Hepatocyte (in vitro differentiated cells): ENCODE data around the gene MCAM. TPM values are rescaled to one million over a fixed set of nuclear protein-coding genes. Genes with fewer than 3 reads are reported as not detected.

Source experiments
- DNase-seq: peaks from one replicate; pipeline ENCODE4 v3.0.0-alpha.2; 2016; ENCODE audit warnings: low spot score
- H2AFZ ChIP-seq: fragments of 200-600 bp; sonication (generic); 2 replicates; pipeline ENCODE4 v1.6.0; 2016; ENCODE audit warnings: antibody characterized with exemption, mild to moderate bottlenecking
- H3K27ac ChIP-seq: fragments of 200-600 bp; sonication (generic); 2 replicates; pipeline ENCODE4 v1.5.1; 2016; ENCODE audit warnings: mild to moderate bottlenecking
- H3K27me3 ChIP-seq: fragments of 200-600 bp; sonication (generic); 2 replicates; pipeline ENCODE4 v1.6.1; 2016
- H3K36me3 ChIP-seq: fragments of 200-600 bp; sonication (generic); replicated peaks from 2 replicates; pipeline ENCODE4 v1.5.1; 2016; ENCODE audit warnings: low read depth; ENCODE audit not compliant: insufficient read depth
- H3K4me1 ChIP-seq: fragments of 200-600 bp; sonication (generic); 2 replicates; pipeline ENCODE4 v1.5.1; 2016; ENCODE audit warnings: mild to moderate bottlenecking, moderate library complexity; ENCODE audit not compliant: insufficient read depth
- H3K4me2 ChIP-seq: fragments of 200-600 bp; sonication (generic); 2 replicates; pipeline ENCODE4 v1.6.0; 2016
- H3K4me3 ChIP-seq: fragments of 200-600 bp; sonication (generic); 2 replicates; pipeline ENCODE4 v1.5.1; 2016; ENCODE audit warnings: mild to moderate bottlenecking
- H3K79me2 ChIP-seq: fragments of 200-600 bp; sonication (generic); 2 replicates; pipeline ENCODE4 v1.6.0; 2017; ENCODE audit warnings: mild to moderate bottlenecking
- H3K9me2 ChIP-seq: fragments of 200-600 bp; sonication (generic); replicated peaks from 2 replicates; pipeline ENCODE4 v1.6.0; 2017; ENCODE audit warnings: mild to moderate bottlenecking; ENCODE audit not compliant: insufficient read depth
- H3K9me3 ChIP-seq: fragments of 200-600 bp; sonication (generic); 2 replicates; pipeline ENCODE4 v1.5.1; 2016; ENCODE audit warnings: low read depth, mild to moderate bottlenecking
- H4K20me1 ChIP-seq: fragments of 200-600 bp; sonication (generic); 2 replicates; pipeline ENCODE4 v1.6.0; 2016; ENCODE audit warnings: mild to moderate bottlenecking; ENCODE audit not compliant: insufficient read depth, poor library complexity, severe bottlenecking
- CTCF ChIP-seq: fragments of 200-600 bp; sonication (generic); IDR thresholded peaks from 2 replicates; pipeline ENCODE4 v1.5.1; 2016; ENCODE audit warnings: antibody characterized with exemption, mild to moderate bottlenecking; ENCODE audit not compliant: poor library complexity
- EZH2 ChIP-seq: fragments of 200-600 bp; sonication (generic); IDR thresholded peaks from 2 replicates; pipeline ENCODE4 v1.6.1; 2016; ENCODE audit warnings: antibody characterized with exemption, mild to moderate bottlenecking, borderline replicate concordance
- EZH2phosphoT487 ChIP-seq: fragments of 200-600 bp; sonication (generic); IDR thresholded peaks from one replicate; pipeline ENCODE4 v1.6.1; 2018; ENCODE audit warnings: antibody characterized with exemption, mild to moderate bottlenecking, low read depth, moderate library complexity; ENCODE audit not compliant: unreplicated experiment, severe bottlenecking
- WGBS: methylation state at CpG from one replicate; pipeline ENCODE4 v1.1.6; 2016; ENCODE audit warnings: low lambda C conversion rate; ENCODE audit errors: missing lambda C conversion rate; 5-methylcytosine and 5-hydroxymethylcytosine counted together
- microRNA-seq: library from miRNA; unstranded; fragments of <30 nt; microRNA quantifications from one replicate; pipeline ENCODE4, GENCODE V29; 2017
- polyA plus RNA-seq: library from polyadenylated mRNA; unstranded; fragments of >200 nt; fragmentation: Nextera tagmentation; extraction: Ambion mirVana; gene quantifications from 2 replicates; pipeline ENCODE4 v1.2.1, GENCODE V29; 2016
- small RNA-seq: library from RNA; depleted of rRNA; stranded (forward); fragments of <200 nt; gene quantifications from one replicate; pipeline ENCODE3, GENCODE V24; 2014
- total RNA-seq: library from RNA; depleted of rRNA; stranded (reverse); fragments of >200 nt; gene quantifications from 2 replicates; pipeline ENCODE4 v1.2.3, GENCODE V29; 2014

The MCAM gene
- total and polyA plus RNA-seq, 2 experiments from 2014 or later: 6.1 to 35.4 TPM

GRCh38 chr11:119258983-119259382, 57.9 kb downstream of the MCAM start:
- Histone ChIP-seq H3K79me2 (peaks cover 52% of the 10 kb centered on the region), H3K36me3 (no peaks in the 10 kb centered on the region), H3K4me1 (no peaks in the 10 kb centered on the region), H3K4me2 (no peak overlapping the region), H3K9me2 (no peaks in the 10 kb centered on the region), H3K27ac (no peak overlapping the region), H2AFZ (no peak overlapping the region), H4K20me1 (no peaks in the 10 kb centered on the region), H3K4me3 (no peak overlapping the region), H3K9me3 (no peaks in the 10 kb centered on the region), H3K27me3 (no peaks in the 10 kb centered on the region)
- WGBS: 70% methylated on average over 3 of the region's 3 CpGs
- no peak for DNase-seq
- no peak for TF ChIP-seq EZH2
- no peak for TF ChIP-seq CTCF
- no peak for TF ChIP-seq EZH2phosphoT487

Small RNAs within 50 kb of the gene (microRNA-seq; reads per million reads assigned to microRNA genes)
- not detected for gene MIR6756

Small RNAs within 50 kb of the gene (small RNA-seq; reads per million reads assigned to genes)
- gene RF01225 (not detected), gene RNU6-262P (not detected)

Other genes starting within 250 kb of the MCAM start
- gene VPS11, start 249.3 kb downstream of the MCAM start, total RNA-seq: 31.8 and 36.9 TPM in 2 replicates
- 26.5 and 31.8 TPM in 2 replicates for gene VPS11, start 249.3 kb downstream of the MCAM start, polyA plus RNA-seq
- gene HMBS, start 232.2 kb downstream of the MCAM start, total RNA-seq: 10.9 and 11.9 TPM in 2 replicates
- 34.5 and 37.7 TPM in 2 replicates for gene HMBS, start 232.2 kb downstream of the MCAM start, polyA plus RNA-seq
- gene DPAGT1, start 215.3 kb downstream of the MCAM start, total RNA-seq: 27.5 and 28.1 TPM in 2 replicates
- 76.2 and 82.7 TPM in 2 replicates for gene DPAGT1, start 215.3 kb downstream of the MCAM start, polyA plus RNA-seq
- 5.2 and 9.7 TPM in 2 replicates for gene C2CD2L, start 209.8 kb downstream of the MCAM start, total RNA-seq
- 7.4 and 10.2 TPM in 2 replicates for gene C2CD2L, start 209.8 kb downstream of the MCAM start, polyA plus RNA-seq
- 10.9 and 25.3 TPM in 2 replicates for gene HINFP, start 195.6 kb downstream of the MCAM start, total RNA-seq
- gene HINFP, start 195.6 kb downstream of the MCAM start, polyA plus RNA-seq: 16.4 and 19.8 TPM in 2 replicates
- gene ABCG4, start 168.1 kb downstream of the MCAM start, total RNA-seq: not detected in 2 replicates
- 0.45 and 0.99 TPM in 2 replicates for gene ABCG4, start 168.1 kb downstream of the MCAM start, polyA plus RNA-seq
- gene NLRX1, start 148.4 kb downstream of the MCAM start, total RNA-seq: 12.5 and 13.3 TPM in 2 replicates
- 9.4 and 10.0 TPM in 2 replicates for gene NLRX1, start 148.4 kb downstream of the MCAM start, polyA plus RNA-seq
- gene NHERF4, start 131.7 kb downstream of the MCAM start, total RNA-seq: 12.7 and 27.0 TPM in 2 replicates
- gene NHERF4, start 131.7 kb downstream of the MCAM start, polyA plus RNA-seq: 26.5 and 32.8 TPM in 2 replicates
- 12.1 and 15.6 TPM in 2 replicates for gene CBL, start 110.8 kb downstream of the MCAM start, total RNA-seq
- gene CBL, start 110.8 kb downstream of the MCAM start, polyA plus RNA-seq: 4.6 and 6.6 TPM in 2 replicates
- 15.5 and 15.8 TPM in 2 replicates for gene RNF26, start 17.4 kb upstream of the MCAM start, total RNA-seq
- gene RNF26, start 17.4 kb upstream of the MCAM start, polyA plus RNA-seq: 35.5 and 46.9 TPM in 2 replicates
- 12.5 and 13.7 TPM in 2 replicates for gene C1QTNF5, start 23.8 kb upstream of the MCAM start, total RNA-seq
- 18.0 and 23.6 TPM in 2 replicates for gene C1QTNF5, start 23.8 kb upstream of the MCAM start, polyA plus RNA-seq
- gene MFRP, start 29.6 kb upstream of the MCAM start, total RNA-seq: 0.08 TPM in 1 of 2 replicates, not detected in the other
- gene MFRP, start 29.6 kb upstream of the MCAM start, polyA plus RNA-seq: not detected in 2 replicates
- gene USP2, start 64.6 kb upstream of the MCAM start, total RNA-seq: 7.3 and 8.1 TPM in 2 replicates
- 23.5 and 35.7 TPM in 2 replicates for gene USP2, start 64.6 kb upstream of the MCAM start, polyA plus RNA-seq
- gene THY1, start 106.0 kb upstream of the MCAM start, total RNA-seq: 43.3 and 52.1 TPM in 2 replicates
- 117 and 156 TPM in 2 replicates for gene THY1, start 106.0 kb upstream of the MCAM start, polyA plus RNA-seq